Measurements from ENCODE around the gene NAALADL2. TPM values are rescaled to one million over a fixed set of nuclear protein-coding genes. Genes with fewer than 3 reads are reported as not detected.

The NAALADL2 gene
- total and polyA plus RNA-seq, 9 of the 15 experiments (the other 6 are each of a cell fraction or from before 2014, with no cell fraction given) = 0.29 to 1.1 (median 0.79) TPM; not detected in 1

GRCh38 chr3:175073219-175073905 is 214.2 kb downstream of the NAALADL2 start (continued):
- no peak for TF ChIP-seq SMARCC2 (IDR thresholded peaks at IDR 0.05; ENCODE audit: low read depth)
- no peak for TF ChIP-seq PHF21A (IDR thresholded peaks at IDR 0.05; ENCODE audit: borderline replicate concordance, low read depth)

- CTCF ChIA-PET (ENCODE audit: low intra/inter-chr PET ratio) = no interaction called here
- Histone ChIP-seq H3K4me1 (replicated peaks in 1 of 2; ENCODE audit: control insufficient read depth in 2 of 2, insufficient read depth in 2 of 2, low read length in 2 of 2) (no peaks in the 10 kb centered on the region), H3K79me2 (ENCODE audit: control insufficient read depth, insufficient read depth, low read length) (no peaks in the 10 kb centered on the region), H3K27ac (ENCODE audit: extremely low read depth, low read depth, low read length) (no peak overlapping the region), H4K20me1 (replicated peaks; ENCODE audit: control insufficient read depth, insufficient read depth, low read length) (no peaks in the 10 kb centered on the region), H3K9me1 (ENCODE audit: control insufficient read depth, insufficient read depth, low read length) (no peaks in the 10 kb centered on the region), H3K27me3 (ENCODE audit: control insufficient read depth in 2 of 2, insufficient read depth in 2 of 2, low read length in 2 of 2) (no peaks in the 10 kb centered on the region), H3K4me3 (no peak overlapping the region), H2AFZ (ENCODE audit: low read depth, low read length) (no peak overlapping the region), H3K9ac (ENCODE audit: insufficient read depth in 1 of 2, low read depth in 2 of 2, low read length in 2 of 2) (no peak overlapping the region), H3K9me3 (replicated peaks; ENCODE audit: control insufficient read depth, insufficient read depth, low read depth, low read length) (no peaks in the 10 kb centered on the region; the same call in 1 of the 2 replicates), H3K4me2 (ENCODE audit: insufficient read depth, low read length) (no peak overlapping the region), H3K36me3 (ENCODE audit: control insufficient read depth, insufficient read depth, low read length) (no peaks in the 10 kb centered on the region)
- DNase-seq (ENCODE audit: extremely low read depth in 1 of 4, low spot score in 3 of 4) = no peak
- no peak for TF ChIP-seq HDAC3 (IDR thresholded peaks at IDR 0.05; ENCODE audit: borderline replicate concordance, partially characterized antibody)
- TF ChIP-seq CHCHD3 (CRISPR knock-in tag; IDR thresholded peaks at IDR 0.05) = no peak
- no peak for TF ChIP-seq CTBP1 (IDR thresholded peaks at IDR 0.05; ENCODE audit: borderline replicate concordance)
- no peak for TF ChIP-seq EHMT2 (IDR thresholded peaks at IDR 0.05)
- TF ChIP-seq MEIS2 (IDR thresholded peaks at IDR 0.05; ENCODE audit: partially characterized antibody) = no peak
- no peak for TF ChIP-seq TAF1 (IDR thresholded peaks at IDR 0.05; ENCODE audit: control insufficient read depth, extremely low read depth, insufficient read depth, low read length, severe bottlenecking)
- no peak for TF ChIP-seq MYBL2 (IDR thresholded peaks at IDR 0.05; ENCODE audit: low read depth)
- TF ChIP-seq MYBL2 (CRISPR knock-in tag; IDR thresholded peaks at IDR 0.05; ENCODE audit: borderline replicate concordance) = no peak
- no peak for TF ChIP-seq HCFC1 (IDR thresholded peaks at IDR 0.05; ENCODE audit: low read depth, low read length)
- no peak for TF ChIP-seq ZBTB9 (CRISPR knock-in tag; IDR thresholded peaks at IDR 0.05)
- no peak for TF ChIP-seq HSF4 (CRISPR knock-in tag; IDR thresholded peaks at IDR 0.05; ENCODE audit: borderline replicate concordance)
- TF ChIP-seq ZNF124 (CRISPR knock-in tag; IDR thresholded peaks at IDR 0.05) = no peak
- TF ChIP-seq PTRF (tag; IDR thresholded peaks at IDR 0.05) = no peak
- no peak for TF ChIP-seq NELFE (IDR thresholded peaks at IDR 0.05; ENCODE audit: insufficient read depth, insufficient read length)
- POLR2A ChIA-PET = no interaction called here
- intact Hi-C loops (cut with micrococcal nuclease) (no loop called here), in situ Hi-C loops (cut with MboI) (no loop called here)
- BruUV-seq (replicated peaks) = no TSS peak
- FAIRE-seq = no peak
- no peak for ATAC-seq
These were observed 216.1 kb downstream of the NAALADL2 start for GRCh38 chr3:175075269-175075668.
